Stimulated activated CD4-positive, alpha-beta T cell treated with anti-CD3 and anti-CD28 coated beads, Interleukin-1b, Interleukin-23, amount 100 ng/mL, for 4 hours (primary cell): Measurements from ENCODE around the gene PHKA1.
A peak's percentile ranks its signal among the peaks of the same experiment; 100 is the strongest.
"Not testable (repeated sequence)": the region's sequence is repeated elsewhere in the genome, so short reads cannot be mapped to it uniquely, and the experiment has no call there.

Experiments used
- DNase-seq, 2 donors: peaks; one replicate each; pipeline ENCODE4 v3.0.0-alpha.2; 2020; ENCODE audit warnings: low read depth in 2 of 2

The PHKA1 gene

GRCh38 chrX:72713599-72714477, at the start of gene PHKA1:
TSS of gene PHKA1 (minus strand) at chrX:72714306. CDS start at chrX:72713880, 426 bp downstream.
- peak; percentile 28 to 52 for DNase-seq

DNA sequence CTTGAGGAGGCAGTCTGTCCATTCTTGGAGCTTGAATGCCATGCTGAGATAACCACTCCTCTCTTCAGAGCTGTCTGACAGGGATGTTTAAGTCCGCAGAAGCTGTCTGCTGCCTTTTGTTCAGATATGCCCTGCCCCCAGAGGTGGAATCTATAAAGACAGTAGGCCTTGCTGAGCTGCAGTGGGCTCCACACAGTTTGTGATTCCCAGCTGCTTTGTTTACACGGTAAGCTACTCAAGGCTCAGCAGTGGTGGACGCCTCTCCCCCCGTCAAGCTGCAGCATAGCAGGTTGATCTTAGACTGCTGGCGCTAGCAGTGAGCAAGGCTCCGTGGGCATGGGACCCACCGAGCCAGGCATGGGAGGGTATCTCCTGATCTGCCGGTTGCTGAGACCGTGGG, 46.3 kb upstream of the PHKA1 start:
- DNase-seq, result not testable (repeated sequence)

DNA sequence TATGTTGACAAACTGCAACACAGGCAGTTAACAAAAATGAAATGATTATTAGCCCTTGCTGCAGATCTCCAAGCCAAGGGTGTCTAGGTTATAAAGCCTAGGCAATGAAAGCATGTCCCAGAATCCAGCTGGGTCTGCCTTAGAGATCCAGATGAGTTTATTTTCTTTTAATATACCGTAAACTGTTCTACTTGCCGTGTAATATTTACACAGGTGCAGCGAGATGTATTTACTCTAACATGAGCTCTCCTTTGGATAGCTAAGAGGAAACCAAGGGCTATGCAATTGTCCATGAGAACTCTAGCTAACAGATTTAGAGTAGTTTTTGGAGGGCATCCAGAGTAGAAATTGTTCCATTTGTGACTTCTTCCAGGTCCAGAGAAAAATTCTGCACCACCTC, 34.4 kb upstream of the PHKA1 start:
- DNase-seq, result not testable (repeated sequence)

GRCh38 chrX:72745546-72745945, 31.4 kb upstream of the PHKA1 start:
- not testable (repeated sequence) for DNase-seq

DNA sequence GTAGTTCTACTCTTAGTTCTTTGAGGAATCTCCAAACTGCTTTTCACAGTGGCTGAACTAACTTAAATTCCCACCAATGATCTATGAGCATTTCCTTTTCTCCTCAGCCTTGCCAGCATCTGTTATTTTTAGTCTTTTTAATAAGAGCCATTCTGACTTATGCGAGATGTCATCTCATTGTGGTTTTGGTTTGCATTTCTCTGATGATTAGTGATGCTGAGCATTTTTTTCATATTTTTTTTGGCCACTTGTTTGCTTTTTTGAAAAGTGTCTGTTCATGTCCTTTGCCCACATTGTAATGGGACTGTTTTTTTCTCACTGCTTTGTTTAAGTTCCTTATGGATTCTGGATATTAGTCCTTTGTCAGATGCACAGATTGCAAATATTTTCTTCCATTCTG, 21.5 kb upstream of the PHKA1 start:
- DNase-seq, result no peak

DNA sequence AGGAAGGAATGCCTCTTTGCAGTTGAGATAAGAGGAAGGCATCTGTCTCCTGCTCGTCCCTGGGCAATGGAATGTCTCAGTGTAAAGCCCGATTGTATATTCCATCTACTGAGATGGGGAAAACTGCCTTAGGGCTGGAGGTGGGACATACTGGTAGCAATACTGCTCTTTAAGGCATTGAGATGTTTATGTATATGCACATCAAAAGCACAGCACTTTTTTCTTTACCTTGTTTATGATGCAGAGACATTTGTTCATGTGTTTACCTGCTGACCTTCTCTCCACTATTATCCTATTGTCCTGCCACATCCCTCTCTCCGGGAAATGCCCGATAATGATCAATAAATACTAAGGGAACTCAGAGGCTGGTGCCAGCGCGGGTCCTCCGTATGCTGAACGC, 19.5 kb upstream of the PHKA1 start:
- DNase-seq, result not testable (repeated sequence)

DNA sequence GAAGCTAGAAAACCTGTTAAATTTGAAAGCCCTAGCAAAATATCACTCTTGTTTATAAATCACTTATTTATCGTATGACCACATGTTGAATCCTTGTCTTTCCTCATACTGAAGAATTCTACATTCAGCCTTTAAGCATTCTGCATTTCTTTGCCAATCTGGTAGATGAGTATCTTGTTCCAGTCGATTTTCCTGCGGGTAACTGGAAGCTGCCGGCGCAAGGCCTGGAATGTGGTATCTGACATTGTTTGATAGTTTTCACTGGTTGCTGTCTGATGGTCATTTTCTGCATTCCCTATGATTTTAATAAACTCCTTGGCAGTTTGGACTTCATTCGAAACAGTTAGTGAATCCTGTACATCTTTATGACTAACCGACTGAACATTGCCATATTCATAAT, 13.7 kb upstream of the PHKA1 start:
- no peak for DNase-seq

- no peak for DNase-seq
Observed at GRCh38 chrX:72716766-72717165, 2.7 kb upstream of the PHKA1 start.

DNA sequence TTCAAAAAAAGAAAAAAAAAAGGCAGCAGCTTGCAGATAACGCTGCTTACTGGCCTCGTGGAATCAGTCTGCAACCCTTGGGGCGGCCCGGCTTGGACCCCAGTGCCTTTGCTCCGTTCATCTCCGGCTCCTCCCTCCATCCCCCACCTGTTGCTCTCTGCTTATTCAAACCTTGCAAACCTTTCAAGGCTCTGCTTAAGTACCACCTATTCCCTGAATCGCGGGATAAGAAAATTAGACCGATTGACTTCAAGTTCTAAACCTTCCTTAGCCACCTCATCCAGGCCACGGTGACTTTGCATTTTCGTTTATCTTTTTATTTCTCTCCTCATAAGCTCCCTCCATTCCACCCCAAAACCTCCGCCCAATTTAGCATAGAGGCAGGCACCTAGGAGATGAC, 1.4 kb upstream of the PHKA1 start:
- no peak for DNase-seq

GRCh38 chrX:72714478-72714916, 391 bp upstream of the PHKA1 start:
- no peak for DNase-seq

DNA sequence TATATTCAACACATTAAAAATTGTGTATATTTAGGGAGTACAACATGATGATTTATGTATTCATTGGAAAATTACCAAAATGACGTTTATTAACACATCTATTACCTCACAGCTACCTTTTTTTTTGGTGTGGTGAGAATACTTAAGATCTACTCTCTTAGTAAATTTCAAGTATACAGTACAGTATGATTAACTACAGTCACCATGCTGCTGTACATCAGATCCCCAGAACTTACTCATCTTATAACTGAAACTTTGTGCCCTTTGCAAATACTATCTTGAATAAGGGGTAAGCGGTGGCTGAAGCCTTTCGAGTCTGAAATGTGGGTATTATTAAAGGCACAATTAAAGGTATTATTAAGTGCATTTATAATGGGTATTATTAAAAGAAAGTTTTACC, 976 bp downstream of the PHKA1 start:
- DNase-seq, result no peak

- no peak for DNase-seq
Observed at GRCh38 chrX:72712094-72712755, 1.9 kb downstream of the PHKA1 start.

- no peak for DNase-seq
Observed at GRCh38 chrX:72705814-72706213, 8.3 kb downstream of the PHKA1 start.

DNA sequence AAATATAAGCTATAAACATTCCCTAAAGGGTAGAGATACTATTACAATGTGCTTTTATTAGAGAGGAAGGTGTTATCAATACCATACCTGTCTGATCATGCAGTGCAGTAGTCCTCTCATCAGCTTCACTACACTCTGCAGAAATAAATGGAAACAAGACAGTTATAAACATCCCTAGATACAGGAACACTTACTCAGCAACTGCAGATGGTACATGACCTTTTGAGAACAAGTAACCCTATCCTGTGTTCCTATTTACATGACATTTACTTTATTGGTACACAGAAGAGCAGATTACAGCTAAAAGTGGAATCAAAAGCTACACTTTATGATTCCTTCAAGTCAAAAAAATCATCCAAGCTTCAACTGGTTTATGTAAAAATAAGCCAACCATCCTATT, 9.0 kb downstream of the PHKA1 start:
- no peak for DNase-seq

GRCh38 chrX:72694170-72694569, 19.9 kb downstream of the PHKA1 start:
- DNase-seq, result no peak

- no peak for DNase-seq
Observed at GRCh38 chrX:72693477-72693876, 20.6 kb downstream of the PHKA1 start.

DNA sequence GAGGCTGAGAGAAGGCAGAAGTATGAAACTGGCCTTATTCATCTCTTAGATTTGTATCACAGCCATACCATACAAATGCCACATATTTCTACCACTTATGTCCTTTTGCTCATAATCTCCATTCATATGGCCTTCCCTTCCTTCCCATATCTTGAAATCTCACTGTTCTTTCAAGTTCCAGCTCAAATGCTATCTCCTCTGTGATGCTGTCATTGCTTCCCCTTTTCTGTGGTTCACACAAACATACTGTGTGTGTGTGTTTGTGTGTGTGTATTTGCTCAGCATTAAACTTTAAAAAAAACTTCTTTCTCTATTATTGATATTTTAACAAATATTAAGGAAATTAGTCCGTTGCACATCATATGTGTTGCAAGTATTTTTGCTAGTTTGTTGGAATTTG, 26.7 kb downstream of the PHKA1 start:
- no peak for DNase-seq

- DNase-seq, result no peak
Observed at GRCh38 chrX:72685810-72686456, 28.2 kb downstream of the PHKA1 start.

DNA sequence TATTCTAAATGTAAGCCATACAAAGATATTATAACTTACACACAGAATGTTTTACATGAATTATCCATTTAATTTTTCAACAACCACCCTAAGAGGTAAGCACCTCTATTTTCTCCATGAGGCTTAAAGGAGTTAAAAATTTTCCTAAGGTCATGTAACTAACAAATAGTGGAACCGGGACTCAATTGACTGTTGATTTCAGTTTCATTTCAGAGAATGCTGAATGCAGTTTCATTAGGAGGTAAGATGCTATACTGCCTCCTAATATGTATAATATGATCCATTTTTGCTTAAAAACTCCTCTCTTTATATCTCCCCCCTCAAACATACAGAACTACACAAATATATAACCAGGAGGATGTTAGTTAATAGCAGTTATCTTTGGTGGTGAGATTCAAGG, 29.1 kb downstream of the PHKA1 start:
- no peak for DNase-seq

GRCh38 chrX:72683631-72684030, 30.5 kb downstream of the PHKA1 start:
- DNase-seq, result no peak

DNA sequence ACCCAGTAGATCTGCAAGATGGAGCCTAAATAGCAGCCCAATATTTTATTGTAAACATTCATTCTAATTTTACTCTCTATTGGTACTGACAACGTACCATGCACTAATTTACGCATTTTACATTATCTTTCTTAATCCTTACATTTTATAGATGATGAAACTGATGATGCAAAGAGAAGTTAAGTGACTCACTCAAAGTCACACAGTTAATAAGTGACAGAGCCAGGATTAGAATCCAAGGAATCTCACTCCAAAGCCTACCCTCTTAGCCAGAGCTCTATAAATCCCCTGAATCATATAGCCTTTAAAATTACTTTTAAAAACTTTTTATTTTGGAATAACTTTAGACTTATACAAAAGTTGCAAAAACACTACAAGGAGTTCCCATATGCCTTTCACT, 37.6 kb downstream of the PHKA1 start:
- DNase-seq, result no peak

DNA sequence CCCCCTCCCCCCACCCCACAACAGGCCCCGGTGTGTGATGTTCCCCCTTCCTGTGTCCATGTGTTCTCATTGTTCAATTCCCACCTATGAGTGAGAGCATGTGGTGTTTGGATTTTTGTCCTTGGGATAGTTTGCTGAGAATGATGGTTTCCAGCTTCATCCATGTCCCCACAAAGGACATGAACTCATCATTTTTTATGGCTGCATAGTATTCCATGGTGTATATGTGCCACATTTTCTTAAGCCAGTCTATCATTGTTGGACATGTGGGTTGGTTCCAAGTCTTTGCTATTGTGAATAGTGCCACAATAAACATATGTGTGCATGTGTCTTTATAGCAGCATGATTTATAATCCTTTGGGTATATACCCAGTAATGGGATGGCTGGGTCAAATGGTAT, 40.2 kb downstream of the PHKA1 start:
- DNase-seq, result not testable (repeated sequence)

DNA sequence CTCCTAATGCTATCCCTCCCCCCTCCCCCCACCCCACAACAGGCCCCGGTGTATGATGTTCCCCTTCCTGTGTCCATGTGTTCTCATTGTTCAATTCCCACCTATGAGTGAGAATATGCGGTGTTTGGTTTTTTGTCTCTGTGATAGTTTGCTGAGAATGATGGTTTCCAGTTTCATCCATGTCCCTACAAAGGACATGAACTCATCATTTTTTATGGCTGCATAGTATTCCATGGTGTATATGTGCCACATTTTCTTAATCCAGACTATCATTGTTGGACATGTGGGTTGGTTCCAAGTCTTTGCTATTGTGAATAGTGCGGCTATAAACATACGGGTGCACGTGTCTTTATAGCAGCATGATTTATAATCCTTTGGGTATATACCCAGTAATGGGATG, 44.6 kb downstream of the PHKA1 start:
- not testable (repeated sequence) for DNase-seq
